HG02588 (cell line): ENCODE data around the gene RIOK1.

Experiments
- ATAC-seq: cut with Tn5 transposase; IDR thresholded peaks from one replicate; pipeline ENCODE4 v1.9.1; 2021; ENCODE audit warnings: mild to moderate bottlenecking, moderate library complexity; ENCODE audit not compliant: unreplicated experiment

Gene RIOK1

DNA sequence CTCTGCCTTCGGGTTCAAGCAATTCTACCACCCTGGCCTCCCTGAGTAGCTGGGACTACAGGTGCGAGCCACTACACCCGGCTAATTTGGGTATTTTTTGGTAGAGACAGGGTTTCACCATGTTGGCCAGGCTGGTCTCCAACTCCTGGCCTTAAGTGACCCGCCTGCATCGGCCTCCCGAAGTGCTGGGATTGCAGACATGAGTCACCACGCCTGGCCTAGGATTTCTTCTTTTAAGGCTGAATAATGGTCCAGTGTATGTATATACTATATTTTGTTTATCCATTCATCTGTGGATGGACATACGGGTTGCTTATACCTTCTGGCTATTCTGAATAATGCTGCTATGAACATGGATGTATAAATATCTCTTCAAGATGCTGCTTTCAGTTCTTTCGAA, 17.1 kb downstream of the RIOK1 start:
- ATAC-seq: no peak

DNA sequence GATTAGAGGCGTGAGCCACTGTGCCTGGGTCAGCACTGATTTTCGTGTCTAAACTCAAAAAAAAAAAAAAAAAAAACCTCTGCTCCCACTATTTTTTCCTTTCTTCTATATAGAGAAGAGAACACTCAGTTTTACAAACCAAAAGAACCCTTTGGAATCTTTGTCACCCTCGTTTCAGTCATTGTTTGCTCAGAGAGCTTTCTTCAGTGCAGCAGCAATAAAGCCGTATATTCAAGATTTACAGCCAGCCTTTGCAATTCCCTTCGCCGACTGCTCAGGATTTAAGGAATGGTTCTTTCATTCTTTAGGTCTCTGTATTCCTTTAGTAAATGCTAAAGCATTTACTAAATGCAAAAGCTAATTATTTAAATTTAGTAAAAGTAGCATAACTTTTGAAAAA, 20.1 kb downstream of the RIOK1 start:
- no peak for ATAC-seq

DNA sequence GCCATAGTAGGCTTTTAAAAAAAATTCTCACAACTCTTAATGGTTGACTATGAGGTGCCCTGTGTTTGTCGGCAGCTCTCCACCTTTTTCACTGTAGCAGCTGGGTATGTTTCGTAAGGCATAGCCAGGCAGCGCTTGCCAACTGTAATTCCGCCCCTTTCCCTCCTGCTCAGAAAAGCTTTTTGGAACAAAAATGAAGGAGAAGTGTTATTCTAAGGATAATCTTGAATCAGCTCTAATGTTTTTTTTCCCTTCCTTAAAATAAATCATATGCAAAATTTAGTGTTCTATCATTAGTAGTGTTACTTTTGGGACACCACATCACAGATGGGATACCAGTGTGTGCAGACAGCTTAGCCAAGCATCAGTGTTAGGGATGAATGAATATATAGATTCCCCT, 21.2 kb downstream of the RIOK1 start:
- no peak for ATAC-seq

DNA sequence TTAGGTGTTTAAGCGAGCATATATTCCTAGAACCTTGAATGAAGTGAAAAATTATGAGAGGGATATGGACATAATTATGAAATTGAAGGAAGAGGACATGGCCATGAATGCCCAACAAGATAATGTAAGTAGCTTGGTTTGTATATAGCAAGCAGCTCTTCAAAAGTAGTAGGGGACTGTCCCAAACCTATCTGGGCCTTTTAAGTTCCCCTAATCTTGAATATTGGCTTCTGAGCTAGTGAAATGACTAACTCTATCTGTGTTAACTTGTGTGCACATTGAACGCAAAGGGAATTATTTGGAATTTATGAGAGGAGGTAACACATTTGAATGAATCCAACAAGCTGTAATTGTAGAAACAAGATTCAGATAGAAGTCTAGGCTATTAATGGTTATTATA, 21.7 kb downstream of the RIOK1 start:
- ATAC-seq: no peak

DNA sequence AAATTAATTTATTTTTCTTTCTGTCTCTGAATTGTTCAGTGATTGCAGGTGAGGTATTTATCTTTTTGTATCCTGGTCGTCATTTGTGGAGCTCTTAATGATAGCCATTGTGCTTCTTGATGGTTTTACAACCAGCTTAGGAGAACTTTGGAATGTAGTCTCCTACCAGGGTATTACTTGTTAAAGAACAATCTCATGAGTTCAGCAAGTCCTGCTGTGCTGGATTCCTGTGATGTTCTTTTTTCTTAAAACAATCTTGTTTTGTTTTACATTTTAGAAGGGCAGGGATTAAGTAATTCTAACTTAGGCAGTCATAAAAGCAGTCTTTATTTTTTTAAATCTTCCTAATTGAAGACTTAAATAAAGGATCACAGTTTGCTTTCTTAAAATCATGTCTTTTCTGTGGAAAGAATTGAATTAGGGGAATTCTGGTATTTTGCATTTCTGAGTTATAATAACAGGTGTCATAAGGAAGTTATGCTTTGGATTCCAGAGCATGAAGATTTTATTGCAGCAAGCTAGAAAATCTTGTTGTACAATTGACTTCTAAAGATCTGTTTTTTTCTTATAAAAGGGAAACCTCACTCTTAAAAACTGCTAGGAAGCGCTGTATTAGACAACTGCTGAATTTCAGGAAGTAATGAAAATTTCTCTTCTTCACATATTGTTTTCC, 23.7 kb downstream of the RIOK1 start:
- no peak for ATAC-seq

DNA sequence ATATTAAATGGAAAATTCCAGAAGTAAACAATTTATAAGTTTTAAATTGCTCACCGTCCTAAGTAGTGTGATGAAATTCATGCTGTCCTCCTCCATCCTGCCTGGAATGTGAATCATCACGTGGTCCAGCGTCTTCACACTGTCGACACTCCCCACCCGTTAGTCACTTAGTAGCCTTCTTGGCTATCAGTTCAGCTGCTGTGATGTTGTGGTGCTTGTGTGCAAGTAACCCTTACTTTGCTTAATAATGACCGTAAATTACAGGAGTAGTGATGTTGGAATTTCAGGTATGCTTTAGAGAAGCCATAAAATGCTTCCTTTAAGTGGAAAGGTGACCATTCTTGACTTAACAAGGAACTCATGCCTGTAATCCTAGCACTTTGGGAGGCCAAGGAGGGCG, 25.2 kb downstream of the RIOK1 start:
- no peak for ATAC-seq

DNA sequence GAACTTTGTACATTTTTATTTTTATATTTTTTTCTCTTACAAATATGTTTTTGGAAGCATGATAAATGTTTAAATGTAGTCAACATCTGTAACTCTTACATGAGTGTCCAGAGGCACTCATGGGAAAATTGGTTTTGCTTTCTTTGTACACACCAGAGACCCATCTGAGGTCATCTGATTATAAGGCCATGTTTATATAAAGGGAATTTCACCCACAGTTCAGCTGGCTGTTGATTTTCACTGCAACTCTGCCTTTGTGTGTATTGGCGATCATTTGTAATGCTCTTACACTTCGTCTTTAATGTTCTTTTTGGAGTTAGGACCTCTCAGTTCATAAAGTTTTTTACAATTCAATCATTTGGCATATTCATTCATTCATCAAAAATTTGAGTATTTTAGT, 28.1 kb downstream of the RIOK1 start:
- no peak for ATAC-seq

DNA sequence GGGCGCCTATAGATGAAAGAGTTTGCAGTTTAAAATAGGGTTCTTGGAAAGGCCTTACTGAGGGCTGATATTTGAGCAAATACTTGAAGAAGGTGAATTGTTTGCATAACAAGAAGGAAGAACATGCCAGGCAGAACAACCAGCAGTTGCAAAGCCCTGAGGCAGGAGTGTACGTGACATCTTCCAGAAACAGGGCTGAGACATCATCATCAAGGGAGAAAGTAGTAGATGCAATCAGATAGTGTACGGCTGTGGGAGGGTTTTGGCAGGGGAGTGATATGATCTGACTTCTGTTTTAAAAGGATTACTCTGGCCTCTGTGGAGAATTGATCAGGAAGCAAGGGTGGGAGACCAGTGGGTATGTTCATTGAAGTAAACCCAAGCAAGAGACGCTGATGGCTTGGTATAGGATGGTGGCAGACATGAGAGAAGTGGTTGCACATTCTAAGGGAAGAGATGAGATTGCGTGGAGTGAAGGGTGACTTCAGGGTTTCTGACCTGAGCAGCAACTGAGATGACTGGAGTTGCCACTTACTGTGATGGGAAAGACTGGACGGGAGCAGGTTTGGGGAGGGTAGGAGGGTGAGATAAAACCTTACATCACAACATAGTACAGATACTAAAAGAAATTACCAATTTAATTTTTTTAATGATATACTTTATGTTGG, 28.8 kb downstream of the RIOK1 start:
- no peak for ATAC-seq

DNA sequence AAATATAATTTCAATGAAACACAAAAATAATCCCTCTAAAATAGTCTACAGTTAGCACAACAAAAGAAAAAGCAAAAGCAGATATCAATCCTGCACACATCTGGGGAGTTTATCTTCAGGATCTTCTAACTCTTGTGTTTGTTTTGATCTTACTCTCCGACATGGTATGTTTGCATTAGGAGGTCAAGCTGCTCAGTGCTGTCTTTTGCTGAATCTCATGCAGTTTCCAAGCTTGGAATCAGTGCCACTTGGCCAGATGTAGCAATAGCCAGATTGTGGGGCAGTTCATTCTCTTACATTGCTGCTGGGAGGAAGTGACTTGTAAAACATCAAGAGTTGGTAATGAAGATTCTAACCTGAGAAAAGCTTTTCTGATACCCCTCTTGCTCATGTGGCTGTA, 29.5 kb downstream of the RIOK1 start:
- ATAC-seq: no peak

DNA sequence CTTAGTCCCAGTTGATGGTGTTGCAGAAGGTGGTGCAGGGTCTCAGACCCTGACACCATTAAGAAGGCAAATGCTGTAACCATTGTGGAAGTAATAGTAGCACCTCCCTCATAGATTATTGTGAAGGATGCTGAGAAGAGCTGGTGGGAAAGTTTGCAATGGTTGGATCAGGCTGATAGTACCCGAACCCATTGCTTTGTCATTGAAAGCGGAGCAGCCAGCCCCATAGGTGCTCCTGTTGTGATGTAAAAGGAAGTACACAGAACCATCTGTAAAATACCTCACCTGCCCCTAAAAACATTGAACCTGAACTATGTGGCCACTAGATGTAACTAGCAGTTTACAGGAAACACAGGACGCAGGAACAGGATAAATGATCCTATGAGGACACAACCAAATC, 31.5 kb downstream of the RIOK1 start:
- no peak for ATAC-seq

DNA sequence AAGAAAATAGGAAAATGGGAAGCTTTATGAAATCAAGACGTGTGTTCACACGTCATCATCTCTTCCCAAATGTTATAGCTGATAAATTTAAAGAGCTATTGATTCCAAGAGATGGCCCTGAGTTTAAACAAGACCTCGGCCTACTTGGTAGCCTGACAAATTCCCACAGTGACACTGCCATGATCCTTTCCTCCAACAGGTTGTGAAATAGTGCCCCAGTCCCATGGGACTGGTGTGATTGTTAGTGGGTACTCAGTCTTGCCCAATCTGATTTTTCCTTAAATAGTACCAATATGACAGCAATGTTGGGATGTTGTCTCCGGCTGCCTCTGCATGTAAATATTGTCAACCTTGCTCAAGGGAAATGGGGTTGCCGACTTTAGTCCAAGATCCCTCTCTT, 34.5 kb downstream of the RIOK1 start:
- ATAC-seq: no peak

DNA sequence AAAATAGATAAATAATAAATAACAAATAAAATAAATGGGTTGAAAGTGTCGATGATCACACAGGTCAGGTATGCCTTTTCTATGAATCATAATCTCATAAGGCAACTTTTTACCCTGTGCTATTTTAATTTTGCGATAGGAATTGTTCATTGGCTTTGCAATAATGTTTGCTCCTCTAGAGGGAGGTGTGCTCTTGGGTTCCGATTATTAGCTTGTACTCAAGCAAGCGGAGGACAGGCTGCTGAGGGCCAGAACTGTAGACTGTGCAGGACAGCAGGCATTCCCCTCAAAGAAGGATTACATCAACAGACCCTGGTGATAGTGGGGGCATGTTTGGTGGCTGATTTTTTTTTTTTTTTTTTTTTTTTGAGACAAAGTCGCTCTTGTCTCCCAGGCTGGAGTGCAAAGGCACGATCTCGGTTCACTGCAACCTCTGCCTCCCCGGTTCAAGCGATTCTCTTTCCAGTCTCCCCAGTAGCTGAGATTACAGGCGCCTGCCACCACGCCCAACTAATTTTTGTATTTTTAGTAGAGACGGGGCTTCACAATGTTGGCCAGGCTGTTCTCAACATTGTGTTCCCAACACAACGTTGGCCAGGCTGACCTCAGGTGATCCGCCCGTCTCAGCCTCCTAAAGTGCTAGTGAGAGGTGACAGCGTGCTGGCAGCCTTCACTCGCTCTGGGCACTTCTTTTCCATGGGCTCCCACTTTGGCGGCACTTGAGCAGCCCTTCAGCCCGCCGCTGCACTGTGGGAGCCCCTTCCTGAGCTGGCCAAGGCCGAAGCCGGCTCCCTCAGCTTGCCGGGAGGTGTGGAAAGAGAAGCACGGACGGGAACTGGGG, 35.6 kb downstream of the RIOK1 start:
- ATAC-seq: no peak

DNA sequence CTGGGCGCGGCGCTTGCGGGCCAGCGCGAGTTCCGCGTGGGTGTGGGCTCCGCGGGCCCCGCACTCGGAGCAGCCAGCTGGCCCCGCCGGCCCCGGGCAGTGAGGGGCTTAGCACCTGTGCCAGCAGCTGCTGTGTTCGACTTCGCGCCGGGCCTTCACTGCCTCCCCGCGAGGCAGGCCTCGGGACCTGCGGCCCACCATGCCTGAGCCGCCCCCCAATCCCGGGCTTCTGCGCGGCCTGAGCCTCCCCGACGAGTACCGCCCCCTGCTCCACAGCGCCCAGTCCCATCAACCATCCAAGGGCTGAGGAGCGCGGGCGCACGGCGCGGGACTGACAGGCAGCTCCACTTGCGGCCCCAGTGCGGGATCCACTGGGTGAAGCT, 36.2 kb downstream of the RIOK1 start:
- ATAC-seq: no peak

DNA sequence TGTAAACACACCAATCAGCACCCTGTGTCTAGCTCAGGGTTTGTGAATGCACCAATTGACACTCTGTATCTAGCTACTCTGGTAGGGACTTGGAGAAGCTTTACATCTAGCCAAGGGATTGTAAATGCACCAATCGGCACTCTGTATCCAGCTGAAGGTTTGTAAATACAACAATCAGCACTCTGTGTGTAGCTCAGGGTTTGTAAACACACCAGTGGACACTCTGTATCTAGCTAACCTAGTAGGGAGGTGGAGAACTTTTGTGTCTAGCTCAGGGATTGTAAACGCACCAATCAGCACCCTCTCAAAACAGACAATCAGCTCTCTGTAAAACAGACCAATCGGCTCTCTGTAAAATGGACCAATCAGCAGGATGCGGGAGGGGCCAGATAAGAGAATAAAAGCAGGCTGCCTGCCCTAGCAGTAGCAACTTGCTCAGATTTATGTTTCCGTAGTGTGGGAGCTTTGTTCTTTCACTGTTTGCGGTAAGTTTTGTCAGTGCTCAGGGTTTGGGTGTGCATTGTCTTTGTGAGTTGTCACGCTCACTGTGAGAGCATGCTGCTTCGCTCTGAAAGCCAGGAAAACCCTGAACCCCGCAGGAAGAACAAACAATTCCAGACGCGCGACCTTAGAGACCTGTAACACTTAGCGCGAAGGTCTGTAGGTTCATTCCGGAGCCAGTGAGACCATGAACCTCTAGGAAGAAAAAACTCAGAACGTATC, 37.0 kb downstream of the RIOK1 start:
- no peak for ATAC-seq

DNA sequence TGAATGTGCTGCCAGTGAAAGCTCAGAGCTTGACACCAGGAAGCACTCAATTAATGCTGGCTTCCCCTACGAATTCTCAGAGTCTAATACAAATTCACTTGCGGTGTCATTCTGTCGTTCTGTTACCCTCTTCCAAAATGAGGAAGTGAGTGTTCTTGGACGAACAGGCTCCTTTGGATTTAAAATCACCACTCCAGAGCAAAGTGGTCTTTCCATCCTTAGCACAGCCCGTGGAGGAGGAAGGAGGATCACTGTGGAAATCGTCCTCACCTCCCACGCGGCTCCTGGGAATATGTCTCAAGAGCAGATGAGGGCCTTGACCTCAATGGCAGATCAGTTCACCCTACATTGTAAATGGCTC, 41.7 kb downstream of the RIOK1 start:
- ATAC-seq: no peak

DNA sequence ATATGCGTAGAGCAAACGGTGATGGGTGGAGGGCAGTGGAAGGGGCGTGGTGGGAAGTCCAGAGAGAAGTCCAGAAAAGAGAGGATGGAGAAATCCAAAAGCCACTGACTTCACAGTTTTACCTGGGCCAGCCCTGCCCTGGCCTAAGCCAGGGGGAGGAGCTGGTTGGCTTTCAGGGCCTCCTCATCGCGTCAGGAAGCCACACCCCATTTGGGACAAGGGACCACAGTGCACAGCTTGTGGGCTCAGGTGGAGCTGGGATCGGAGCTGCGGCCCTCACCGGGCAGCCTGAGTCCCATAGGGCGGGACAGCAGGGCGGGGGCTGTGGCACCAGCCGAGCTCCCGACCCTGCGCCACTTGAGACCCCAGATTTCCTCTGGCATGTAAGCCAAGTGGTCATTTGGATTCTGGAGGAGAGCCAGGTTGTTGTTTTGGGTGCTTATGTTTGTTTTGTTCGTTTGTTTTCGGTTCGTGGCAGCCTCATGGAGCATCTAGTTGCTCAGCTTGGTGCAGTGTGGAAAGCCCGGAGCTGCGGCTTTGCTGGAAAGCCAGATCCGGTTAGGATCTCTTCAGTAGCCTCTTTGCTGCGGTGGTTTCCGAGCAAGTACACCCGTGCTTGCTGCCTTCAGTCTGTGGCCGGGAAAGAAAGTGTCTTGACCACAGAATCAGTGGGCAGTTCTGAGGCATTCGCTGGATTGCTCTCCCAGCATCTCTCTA, 42.2 kb downstream of the RIOK1 start:
- ATAC-seq: no peak

DNA sequence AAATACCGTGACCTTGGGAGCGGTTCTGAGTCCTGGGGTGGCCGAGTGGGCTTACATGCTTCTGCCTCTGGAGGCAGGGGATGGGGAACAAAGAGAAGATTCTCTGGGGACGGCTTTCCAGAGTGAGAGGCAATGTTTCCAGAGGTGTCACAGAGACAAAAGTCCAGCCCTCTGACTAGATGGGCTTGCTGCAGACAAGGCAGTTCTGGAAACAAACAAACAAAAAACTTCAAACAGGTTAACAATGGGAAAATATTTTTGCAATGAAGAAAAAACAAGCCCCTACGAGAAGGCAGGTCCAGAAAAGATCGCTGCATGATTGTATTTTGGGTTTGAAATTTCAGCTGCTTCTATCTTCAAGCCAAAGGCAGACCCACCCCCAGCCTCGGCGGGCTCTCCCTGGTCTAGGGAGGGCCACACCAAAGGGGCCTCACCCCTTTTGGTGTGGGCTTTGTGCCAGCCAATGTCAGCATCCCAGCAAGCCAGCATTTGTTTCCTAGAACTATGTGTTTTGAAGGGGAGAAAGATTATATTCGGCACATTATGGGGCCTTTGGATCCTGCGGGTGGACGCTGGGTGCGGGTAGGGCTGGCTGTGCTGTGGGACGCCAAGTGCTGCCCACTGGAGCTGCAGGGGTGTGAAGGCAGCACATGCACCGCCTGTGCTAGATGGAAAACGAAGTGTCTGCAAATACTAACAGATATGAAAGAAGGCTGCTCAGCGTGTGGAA, 42.9 kb downstream of the RIOK1 start:
- no peak for ATAC-seq

DNA sequence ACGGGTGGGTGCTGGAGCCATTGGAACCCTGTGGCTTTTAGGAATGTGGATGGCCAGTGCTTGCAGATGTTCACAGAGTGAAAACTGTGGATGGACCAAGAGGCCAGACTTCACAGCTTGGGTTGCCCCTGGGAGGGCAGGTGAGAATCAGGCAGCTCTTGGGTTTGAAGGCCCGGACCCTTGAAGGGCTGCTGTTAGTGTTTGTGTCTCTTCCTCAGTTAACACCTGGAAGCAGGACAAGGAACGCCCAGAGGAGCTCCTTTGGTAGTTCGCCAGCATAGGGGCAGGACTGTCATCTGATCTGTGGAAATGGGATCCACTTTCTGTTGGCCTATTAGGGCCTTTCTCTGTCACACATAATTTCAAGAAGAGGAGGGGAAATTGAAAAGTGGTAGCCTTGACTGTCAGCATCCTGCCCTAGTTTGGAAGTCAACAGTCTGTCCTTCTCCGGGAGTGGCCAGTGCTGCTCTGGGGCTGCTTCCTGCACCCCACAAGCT, 43.6 kb downstream of the RIOK1 start:
- no peak for ATAC-seq

DNA sequence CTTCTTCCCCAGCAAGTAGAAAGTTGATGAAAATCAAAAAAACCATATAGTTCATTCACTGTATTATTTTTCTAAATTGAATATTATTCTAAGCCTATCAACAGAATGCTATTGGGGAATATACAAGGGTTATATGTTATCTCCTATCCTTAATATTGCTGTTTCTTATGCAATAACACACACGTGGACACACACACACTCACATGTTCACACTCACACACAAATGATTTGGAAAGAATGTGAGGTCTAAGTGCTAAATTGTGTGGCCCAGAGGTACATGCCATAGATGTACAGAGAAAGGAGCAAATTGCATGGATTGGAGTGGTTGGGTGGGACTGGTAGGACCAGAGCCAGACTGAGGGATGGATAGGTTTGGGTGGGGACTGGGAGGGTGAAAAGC, 45.1 kb downstream of the RIOK1 start:
- no peak for ATAC-seq

DNA sequence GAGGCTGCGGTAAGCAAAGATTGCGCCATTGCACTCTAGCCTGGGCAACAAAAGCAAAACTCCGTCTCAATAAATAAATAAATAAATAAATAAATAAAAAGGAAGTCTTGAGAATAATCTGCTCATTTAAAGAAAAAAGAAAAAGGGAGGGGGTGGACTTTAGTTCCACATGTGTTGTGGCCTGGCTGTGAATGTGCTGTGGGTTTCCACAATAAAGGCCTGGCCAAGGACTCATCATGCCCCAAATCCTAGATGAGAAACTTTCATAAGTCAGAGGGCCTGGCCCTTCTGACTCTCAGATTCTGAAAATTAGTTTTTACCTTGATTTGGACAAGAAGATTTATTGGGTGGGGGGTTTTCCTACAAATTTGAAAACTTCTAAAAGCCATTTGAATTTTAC, 48.4 kb downstream of the RIOK1 start:
- no peak for ATAC-seq
